Body of pancreas (tissue), 4 donors: ENCODE data around the gene NPAS2.

ENCODE experiments used
- CTCF ChIP-seq, 7 experiments: fragments of 450-650 bp in 4 of 7; fragments of 200-600 bp in 3 of 7; sonication (generic) in 3 of 7; IDR thresholded peaks; one replicate each; pipeline ENCODE4 v1.5.1; 2016 to 2019; ENCODE audit warnings: antibody characterized with exemption in 7 of 7
- POLR2A ChIP-seq, 3 donors: fragments of 450-650 bp; IDR thresholded peaks; one replicate each; pipeline ENCODE4 v1.6.1; 2016; ENCODE audit warnings: antibody characterized with exemption in 3 of 3, mild to moderate bottlenecking in 2 of 3

- TF ChIP-seq CTCF (IDR thresholded peaks at IDR 0.05) = no peak
- TF ChIP-seq POLR2A (IDR thresholded peaks at IDR 0.05) = no peak
Observed at GRCh38 chr2:100906679-100907078, 86.7 kb downstream of the NPAS2 start.
